HG03097 (cell line): Measurements from ENCODE around the gene SLC41A3.
"Not testable (repeated sequence)": the region's sequence is repeated elsewhere in the genome, so short reads cannot be mapped to it uniquely, and the experiment has no call there.

Experiments
- ATAC-seq: cut with Tn5 transposase; IDR thresholded peaks from one replicate; pipeline ENCODE4 v1.9.1; 2021; ENCODE audit not compliant: unreplicated experiment, low FRiP score

Gene SLC41A3

DNA sequence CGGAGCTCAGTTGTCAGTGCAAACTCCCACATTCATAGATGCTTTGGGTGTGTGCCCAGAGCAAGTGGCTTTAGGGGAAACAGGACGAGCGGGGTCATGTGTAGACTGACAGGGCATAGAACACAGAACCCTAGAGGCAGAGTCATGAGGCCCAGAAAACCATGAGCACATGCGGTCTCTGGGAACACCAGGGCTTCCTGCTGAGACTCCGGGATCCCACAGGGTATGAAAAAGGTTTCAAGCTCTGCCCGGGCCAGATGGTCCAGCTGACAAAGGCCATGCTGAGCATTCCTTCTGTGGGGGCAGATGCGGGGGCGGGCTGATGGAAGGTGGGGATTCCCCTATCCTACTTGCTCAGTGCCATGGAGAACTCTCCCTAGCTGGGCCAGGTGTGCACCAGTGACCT, 70.2 kb downstream of the SLC41A3 start:
- no peak for ATAC-seq

- ATAC-seq: no peak
These were observed 74.7 kb downstream of the SLC41A3 start for GRCh38 chr3:126009181-126009580.

- no peak for ATAC-seq
These were observed 75.7 kb downstream of the SLC41A3 start for GRCh38 chr3:126008219-126008618.

GRCh38 chr3:126005951-126006350, 78.0 kb downstream of the SLC41A3 start:
- no peak for ATAC-seq

DNA sequence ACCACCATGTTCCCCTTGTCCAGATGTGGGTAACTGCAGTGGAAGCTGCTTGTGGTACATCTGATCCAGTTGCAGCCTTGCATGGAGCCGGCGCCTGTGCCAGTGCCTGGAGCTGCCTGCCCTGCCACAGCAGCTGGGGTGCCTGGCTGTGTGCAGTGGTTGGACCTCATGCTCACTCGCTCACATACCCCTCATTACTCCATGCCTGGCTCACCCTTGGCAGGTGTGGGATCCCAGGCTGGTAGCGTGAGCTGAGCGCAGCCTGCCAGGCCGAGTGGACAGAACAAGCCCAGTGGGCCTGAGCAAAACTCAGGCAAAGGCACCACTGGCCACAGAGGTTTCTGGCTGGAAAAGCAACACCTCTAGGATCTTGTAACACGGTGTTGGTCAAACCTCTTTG, 79.2 kb downstream of the SLC41A3 start:
- no peak for ATAC-seq

- ATAC-seq: no peak
These were observed 79.7 kb downstream of the SLC41A3 start for GRCh38 chr3:126004217-126004616.

DNA sequence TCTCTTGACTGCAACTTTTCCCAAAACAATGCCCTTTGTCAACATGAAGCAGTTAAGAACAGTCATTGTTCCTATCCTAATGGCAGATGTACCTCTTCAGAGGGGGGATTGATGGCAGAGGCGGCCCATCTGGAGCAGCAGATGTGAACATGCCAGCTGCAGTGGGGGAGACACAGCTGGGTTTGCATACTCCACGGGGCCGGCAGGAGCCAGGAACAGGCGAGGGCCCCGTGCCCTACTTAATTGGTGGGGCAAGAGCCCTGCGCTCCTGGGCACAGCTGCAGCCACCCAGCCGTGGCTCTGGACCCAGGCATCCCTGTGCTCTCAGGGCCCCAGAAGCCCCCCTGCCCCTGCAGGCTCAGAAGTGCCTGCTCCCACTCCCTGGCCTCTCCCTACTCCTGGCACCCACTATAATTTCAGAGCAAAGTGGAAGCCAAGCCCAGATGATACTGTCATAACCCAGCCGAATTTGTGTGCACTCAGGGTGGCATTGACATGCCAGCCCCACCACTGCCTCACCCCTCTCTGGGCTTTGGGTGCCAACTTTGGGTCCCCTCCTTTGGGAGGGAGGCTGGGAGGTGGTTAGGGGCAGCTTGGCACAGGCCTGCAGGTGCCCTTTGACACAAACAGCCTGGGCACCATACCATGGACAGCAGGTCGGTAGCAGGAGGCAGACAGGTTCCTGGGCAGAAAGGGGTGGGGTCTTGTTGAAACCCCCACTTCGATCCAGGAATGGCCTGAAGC, 80.3 kb downstream of the SLC41A3 start:
- ATAC-seq: no peak

DNA sequence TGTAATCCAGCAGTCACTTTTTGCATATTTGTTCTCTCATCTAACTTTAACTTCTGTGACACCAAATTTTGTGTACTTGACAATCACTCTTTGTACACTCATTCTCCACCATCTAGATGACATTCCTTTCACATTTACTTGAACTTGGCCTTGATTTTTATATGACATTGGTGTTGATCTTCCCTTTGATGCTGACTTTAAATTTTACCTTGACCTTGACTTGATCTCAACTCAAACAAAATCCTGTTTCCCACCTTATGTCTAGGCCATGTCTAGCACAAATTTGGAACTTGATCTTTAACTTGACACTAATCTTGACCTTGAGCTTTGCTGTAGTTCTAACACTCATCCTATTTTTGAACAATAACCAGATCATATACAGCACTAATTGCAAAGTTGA, 81.7 kb downstream of the SLC41A3 start:
- no peak for ATAC-seq

GRCh38 chr3:125996751-125997150, 87.2 kb downstream of the SLC41A3 start:
- ATAC-seq: not testable (repeated sequence)

DNA sequence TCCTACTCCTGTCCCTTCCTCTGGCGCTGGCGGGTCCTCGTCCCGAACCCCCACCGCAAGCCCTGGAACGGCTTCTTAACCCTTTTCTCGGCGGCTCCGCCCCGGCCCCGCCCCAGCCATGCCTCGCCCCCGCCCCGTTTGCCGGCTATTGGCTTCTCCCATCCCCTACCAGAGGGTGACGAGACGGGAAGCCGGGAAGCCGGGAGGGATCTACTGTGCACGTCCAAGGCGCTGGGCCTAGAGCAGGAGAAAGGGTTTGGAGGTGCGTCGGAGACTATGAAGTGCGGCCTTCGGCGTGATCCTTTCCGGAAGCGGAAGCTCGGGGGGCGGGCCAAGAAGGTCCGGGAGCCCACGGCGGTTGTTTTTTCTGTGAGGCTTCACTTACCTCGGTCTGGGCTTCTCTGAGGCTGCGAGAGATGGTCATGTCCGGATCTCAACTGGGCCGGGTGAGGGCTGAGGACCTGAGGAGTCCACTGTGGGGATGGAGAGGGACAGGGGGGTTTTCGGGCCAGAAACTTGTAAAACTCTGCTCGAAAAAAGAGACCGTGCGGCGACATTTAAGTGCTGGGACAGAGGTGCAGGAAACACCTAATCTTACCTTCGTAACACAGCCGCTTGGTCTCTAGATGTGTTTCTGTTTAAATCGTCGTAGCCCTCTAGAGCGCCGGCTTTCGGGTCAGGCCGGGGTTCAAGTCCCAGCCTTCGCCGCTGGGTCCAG, 93.5 kb downstream of the SLC41A3 start:
- ATAC-seq: peak; percentile 87

- not testable (repeated sequence) for ATAC-seq
These were observed 99.0 kb downstream of the SLC41A3 start for GRCh38 chr3:125984951-125985350.

DNA sequence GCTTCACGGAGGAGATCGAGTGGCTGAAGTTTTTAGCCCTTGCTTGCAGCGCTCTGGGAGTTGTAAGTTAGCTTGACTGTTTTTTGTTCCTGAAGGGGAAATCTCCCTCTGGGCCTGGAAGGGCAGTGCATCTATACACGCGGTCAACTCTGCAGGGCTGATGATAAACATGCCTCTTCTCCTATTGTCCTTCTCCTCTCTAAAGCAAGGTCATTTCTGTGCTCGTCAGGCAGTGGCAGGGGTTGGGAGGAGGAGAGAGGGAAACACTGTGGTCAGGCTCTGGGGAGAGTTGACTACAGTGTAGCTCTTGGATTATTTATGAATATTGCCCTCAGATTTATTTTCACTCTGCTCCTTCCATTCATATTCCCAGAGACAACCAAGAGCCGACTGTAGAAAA, 106.8 kb downstream of the SLC41A3 start:
- not testable (repeated sequence) for ATAC-seq

DNA sequence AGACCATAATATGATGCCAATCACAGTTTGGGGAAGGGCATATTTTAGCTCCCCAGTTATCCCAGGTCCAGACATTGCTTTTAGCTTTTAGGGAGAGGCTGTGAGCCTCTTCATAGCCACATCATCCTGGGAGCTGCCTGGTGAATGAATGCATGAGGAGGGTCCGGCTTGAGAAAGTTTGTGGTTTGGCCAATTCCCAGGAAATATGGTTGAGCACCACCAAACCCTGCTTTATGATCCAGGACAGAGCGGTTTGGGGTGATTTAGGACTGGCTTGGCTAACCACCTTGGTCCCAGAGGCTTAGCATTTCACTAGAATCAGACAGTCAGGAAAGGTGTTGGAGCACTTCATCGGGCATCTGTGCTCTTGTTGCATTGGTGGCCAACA, 107.9 kb downstream of the SLC41A3 start:
- not testable (repeated sequence) for ATAC-seq

DNA sequence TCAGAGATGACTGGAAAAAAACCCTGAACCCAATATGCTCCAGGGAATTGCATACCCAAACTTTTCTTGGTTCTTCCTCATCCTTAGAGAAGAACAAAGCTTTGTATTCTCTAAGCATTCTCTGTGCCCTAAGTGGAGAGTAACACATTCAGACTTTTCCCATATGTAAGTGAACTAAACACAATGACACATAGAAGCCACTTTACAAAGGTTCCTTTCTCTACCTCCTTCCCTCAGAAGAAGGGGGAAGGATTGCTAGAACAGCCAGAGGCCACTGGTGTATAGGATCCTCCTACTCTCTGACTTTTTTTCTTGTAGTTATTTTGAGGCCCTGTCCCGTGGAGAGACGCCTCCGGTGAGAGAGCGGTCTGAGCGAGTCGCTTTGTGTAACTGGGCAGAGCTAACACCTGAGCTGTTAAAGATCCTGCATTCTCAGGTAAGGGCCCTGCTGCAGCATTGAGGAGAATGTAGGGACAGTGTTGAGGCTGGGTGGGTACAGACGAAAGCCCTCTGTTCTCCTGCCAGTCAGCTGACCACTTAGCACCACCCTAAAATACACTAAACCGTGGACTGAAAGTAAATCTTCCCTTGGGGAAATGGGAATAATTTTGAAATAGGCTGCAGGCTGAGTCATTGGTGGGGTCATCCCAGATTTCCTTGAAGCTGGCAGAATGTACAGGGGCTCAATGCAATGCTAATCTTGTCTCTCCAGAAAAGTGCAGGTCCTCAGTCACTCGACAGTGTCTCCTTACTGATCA, 108.5 kb downstream of the SLC41A3 start:
- ATAC-seq: not testable (repeated sequence)

- ATAC-seq: not testable (repeated sequence)
These were observed 111.7 kb downstream of the SLC41A3 start for GRCh38 chr3:125971997-125972944.

- ATAC-seq: not testable (repeated sequence)
These were observed 115.0 kb downstream of the SLC41A3 start, which contains the start of gene ROPN1B for GRCh38 chr3:125968701-125969592. TSS of gene ROPN1B (plus strand) at chr3:125969178. CDS start at chr3:125972055, 2,877 bp downstream.

DNA sequence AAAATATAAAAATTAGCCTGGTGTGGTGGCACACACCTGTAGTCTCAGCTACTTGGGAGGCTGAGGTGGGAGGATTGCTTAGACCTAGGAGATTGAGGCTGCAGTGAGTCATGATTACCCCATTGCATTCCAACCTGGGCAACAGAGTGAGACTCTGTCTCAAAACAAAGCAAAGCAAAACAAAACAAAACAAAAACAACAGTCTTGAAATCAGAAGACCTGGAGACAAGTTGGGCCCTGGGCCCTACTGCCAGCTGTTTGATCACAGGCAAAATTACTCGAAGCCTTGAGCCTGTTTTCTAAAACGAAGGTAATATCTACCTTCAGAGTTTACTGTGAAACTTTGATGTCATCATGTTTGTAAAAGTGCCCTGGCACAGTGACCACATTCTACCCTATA, 115.8 kb downstream of the SLC41A3 start:
- ATAC-seq: not testable (repeated sequence)

DNA sequence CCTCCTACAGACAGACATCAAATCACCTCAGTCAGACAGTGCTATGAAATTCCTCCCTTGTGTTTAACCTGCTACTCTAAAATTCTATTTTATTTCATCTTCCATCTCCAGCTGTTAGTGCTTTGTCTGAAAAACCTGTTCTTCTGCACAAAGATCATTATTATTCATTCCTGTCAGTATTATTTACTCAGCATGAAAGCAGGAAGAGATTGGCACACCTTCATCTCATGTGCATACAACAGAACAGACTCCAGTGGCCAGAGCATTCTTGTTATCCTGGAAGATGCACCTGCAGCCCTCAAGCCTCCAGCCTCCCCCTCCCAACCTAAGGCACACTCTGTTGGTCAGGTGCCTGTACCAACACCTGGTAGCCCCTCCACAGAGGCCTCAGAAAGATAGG, 116.8 kb downstream of the SLC41A3 start:
- ATAC-seq: no peak

DNA sequence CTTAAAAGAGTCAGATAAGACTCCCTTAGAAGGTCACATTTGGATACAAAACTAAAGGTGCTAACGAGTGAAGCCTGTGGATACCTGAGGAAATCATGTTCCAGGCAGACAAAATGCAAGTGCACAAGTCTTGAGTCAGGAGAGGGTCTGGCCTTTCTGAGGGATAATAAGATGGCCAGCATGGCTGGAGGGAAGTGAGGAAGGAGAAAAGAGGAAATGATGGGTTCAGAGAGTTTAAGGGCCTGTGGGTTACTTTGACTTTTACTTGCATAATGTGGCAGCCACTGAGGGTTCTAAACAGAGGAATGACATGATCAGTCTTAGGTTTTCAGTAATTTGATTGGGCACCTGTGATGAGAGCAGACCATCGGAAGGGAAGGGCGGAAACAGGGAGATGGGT, 118.4 kb downstream of the SLC41A3 start:
- ATAC-seq: no peak
